A172 (cell line): ENCODE measurements around the gene TMEM272. TPM values are rescaled to one million over a fixed set of nuclear protein-coding genes. Genes with fewer than 3 reads are reported as not detected.

Experiments
- total RNA-seq: library from RNA; depleted of rRNA; stranded (reverse); fragments of >200 nt; shearing (Covaris generic); gene quantifications from 2 replicates; pipeline ENCODE4 v1.2.3, GENCODE V29; 2014; rRNA removed

The TMEM272 gene
- total RNA-seq, 1 experiment from 2014 or later: not detected

Other genes with a start within 250 kb of the TMEM272 start
- gene DHRS12, start 41.0 kb downstream of the TMEM272 start, total RNA-seq: 3.1 and 6.1 TPM in 2 replicates
- not detected in 2 replicates for gene CCDC70, start 16.8 kb upstream of the TMEM272 start, total RNA-seq
- 2.0 and 2.3 TPM in 2 replicates for gene ATP7B, start 166.3 kb upstream of the TMEM272 start, total RNA-seq
- 16.8 and 17.0 TPM in 2 replicates for gene ALG11, start 167.2 kb upstream of the TMEM272 start, total RNA-seq
- gene UTP14C, start 179.5 kb upstream of the TMEM272 start, total RNA-seq: 11.8 and 14.0 TPM in 2 replicates